HS-5 (cell line): Measurements from ENCODE around the gene HSPA12A.
A peak's percentile ranks its signal among the peaks of the same experiment; 100 is the strongest.

Experiments used
- DNase-seq: peaks from one replicate; pipeline ENCODE4 v3.0.0-alpha.2; 2012; ENCODE audit warnings: low read depth

The HSPA12A gene, protein sequence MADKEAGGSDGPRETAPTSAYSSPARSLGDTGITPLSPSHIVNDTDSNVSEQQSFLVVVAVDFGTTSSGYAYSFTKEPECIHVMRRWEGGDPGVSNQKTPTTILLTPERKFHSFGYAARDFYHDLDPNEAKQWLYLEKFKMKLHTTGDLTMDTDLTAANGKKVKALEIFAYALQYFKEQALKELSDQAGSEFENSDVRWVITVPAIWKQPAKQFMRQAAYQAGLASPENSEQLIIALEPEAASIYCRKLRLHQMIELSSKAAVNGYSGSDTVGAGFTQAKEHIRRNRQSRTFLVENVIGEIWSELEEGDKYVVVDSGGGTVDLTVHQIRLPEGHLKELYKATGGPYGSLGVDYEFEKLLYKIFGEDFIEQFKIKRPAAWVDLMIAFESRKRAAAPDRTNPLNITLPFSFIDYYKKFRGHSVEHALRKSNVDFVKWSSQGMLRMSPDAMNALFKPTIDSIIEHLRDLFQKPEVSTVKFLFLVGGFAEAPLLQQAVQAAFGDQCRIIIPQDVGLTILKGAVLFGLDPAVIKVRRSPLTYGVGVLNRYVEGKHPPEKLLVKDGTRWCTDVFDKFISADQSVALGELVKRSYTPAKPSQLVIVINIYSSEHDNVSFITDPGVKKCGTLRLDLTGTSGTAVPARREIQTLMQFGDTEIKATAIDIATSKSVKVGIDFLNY

DNA sequence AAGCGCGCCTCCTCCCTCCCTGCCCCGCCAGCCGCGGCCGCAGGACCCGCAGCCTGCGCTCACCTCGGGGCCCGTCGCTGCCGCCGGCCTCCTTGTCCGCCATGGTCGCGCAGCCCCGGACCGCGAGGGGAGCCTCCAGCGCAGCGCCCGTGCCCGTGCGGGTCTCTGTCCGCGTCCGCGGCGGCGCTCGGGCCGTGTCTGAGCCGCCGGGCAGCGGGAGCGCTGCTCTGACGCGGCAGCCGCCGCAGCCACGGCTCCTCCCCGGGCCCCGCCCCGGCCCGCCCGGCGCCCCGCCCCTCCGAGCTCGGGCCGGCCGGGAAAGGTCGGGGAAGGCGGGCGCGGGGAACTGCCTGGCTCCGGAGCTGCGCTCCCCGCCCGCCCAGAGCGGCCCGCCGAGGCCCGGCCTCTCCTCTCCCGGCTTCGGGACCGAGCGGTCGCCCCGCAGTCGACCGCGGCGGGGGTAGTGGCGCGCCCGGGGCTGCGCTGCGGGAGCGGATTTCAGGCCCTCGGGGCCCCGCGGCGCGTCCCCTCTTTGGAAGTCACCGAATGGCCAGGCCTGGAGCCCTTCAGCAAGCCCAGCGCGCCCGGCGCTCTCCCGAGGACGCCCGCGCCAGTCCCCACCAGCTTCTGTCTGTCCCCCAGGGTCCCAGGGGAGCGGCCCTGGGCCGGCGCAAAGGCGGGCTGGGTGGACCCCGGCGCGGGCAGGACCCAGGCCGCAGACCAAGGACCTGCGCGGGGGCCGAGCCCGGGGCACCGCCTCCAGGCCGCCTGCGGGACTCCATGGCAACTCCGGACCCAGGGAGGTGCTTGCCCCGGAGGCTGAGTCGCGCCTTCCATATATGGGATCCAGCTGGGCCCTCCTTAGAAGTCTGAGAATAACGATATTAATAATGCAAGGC lies at the start of gene HSPA12A:
Gene HSPA12A (minus strand): TSS at position 200 of the 899 bp plus-strand sequence. CDS start 97 bp downstream, at position 103.
- DNase-seq = peak; percentile 56

DNA sequence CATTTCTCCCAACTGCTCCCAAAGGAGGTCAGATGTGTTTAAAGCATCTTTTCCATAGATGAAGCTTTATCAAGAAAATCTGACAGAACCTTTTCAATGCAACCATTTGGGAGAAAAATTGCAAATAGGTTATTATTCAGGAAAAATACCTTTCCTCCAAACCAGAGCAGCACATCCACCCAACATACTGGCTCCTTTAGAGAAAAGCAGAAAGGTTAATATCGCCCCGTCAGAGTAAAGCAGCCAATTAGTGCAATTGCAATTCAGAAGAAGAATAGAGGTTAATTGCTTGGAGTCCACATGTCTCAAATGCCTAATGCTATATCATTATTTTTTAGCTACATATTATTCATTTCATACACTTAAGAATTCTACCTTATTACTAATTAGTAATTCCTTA lies 48.9 kb upstream of the HSPA12A start:
- DNase-seq = no peak

DNA sequence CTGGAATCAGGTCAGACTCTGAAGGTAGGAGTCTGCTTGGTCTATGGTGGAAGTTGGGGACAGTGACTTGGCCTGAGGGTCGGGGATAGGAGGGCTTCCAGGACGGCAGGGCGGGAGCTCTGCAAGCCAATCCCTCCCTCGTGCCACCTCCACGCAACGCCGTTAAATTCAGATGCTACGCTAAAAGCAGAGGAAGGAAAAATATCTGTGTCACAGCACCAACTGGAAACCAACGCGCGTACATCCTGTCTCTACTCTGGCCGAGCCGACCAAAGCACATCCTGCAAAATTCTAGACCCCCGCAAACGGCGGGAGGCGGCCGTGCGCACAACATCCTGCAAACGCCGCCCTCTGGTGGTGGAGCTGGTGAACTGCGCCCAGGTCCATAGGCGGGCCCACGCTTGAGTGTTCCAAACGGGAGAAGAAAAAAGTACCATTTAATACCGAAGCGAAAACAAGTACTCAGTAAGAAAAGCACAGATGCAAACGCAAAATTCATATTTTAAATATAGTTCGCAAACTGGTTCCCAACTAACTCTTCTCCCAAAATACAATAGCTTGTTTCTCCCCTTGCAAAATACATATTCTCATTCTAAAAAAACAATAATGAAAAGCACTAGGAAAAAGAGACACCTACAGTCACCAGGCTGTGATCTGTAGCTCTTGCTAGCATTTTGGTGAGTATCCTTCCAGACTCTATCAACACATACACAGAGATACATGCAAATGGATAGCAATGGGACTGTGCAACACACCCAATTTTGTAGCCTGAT lies 45.7 kb upstream of the HSPA12A start:
- DNase-seq = peak; percentile 28

DNA sequence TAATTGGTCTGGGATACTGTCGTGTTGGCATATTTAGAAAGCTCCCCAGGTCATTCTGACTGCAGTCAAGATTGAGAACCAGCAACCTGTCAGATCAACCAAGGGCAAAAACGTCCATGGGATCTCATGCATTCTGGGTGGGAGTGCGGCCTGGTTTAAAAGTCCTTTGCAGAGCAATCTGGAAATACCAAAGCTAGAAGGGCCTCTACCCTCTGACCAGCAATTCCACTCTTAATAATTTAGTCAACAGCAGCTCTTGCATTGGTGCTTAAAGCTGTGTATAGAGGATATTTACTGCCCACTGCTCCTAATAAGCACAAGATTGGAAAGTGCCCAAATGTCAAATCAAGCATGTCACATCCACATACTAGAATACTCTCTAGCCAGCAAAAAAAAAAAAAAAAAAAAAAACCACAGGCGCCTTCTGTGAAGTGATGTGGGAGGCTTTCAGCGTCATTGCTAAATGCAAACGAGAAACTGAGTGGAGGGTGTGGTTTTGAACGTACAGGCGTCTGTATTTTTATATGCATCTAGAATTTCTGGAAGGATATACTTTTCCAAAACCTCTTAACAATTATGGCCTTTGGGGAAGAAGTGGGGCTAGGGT lies 44.8 kb upstream of the HSPA12A start:
- no peak for DNase-seq

DNA sequence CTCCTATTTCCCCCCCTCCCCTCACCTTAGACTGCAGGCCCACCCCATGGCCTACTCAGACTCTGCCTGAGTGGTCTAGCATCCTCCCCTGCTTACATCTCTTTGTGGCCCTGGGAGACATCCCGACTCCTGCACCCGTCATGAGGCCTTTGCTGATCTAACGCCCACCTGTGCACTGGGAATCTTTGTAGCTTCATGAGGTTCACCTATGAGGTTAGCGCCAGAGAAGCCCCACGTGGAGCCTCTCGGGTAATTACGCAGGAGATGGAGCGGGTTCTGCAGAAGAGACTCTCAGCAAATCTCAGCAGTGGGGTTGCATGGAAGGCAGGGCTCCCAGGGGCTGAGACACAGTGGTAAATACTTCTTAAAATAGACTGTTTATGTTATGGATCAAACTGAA lies 43.5 kb upstream of the HSPA12A start:
- DNase-seq = no peak

DNA sequence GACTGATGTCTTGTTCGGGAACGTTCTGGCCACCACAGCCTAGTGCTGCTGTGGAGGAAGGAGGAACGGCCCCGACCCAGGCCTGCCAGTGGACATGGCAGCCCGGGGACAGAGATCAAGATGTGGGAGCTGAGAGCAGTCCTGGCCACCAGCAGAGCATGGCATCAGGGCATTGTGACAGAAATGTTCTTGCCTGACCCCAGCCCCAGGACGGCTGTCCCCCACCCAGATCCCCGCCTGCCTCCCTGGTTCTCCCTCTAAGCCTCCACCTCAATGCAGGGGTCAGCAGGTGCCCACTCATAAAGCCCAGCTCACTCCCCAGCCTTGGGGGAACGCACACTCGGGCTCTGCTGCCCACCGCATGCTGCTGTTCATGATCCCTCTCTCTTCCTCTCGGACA lies 42.9 kb upstream of the HSPA12A start:
- no peak for DNase-seq

DNA sequence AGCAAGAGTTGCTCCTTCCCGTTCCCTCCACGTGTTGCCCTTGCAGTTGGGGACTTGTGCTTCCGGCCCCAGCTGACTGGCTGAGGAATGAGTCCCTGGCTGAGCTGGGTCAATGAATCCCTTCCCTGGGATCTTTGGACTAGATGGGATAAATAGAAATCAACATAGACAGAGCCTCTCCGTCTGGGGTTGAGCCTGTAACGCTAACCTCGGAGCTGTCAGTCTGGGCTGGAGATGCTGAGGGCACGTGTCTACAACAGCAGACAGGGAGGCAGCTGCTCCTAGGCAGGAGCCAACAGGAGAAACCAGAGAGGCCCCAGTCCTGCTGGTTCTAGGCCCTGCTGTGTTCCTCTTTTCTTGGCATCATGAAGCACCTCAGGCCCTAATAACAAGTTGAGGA lies 42.3 kb upstream of the HSPA12A start:
- no peak for DNase-seq

DNA sequence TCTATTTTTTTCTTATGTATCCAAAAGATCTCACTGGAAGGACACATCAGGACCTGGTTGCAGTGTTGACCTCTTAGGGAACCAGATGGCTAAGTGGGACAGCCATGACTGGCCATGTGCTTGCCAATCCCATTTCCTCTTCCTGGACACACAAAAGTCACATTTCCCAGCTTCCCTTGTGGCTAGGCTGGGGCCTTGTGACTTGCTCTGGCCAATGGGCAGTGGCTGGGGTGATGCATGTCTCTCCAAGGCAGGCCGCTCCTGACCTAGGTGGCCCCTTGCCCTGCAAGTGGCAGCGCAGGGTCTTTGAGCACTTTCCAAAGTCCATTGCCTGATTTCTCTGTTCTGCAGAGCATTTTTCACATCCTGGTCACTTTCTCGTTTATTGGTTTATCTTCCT lies 41.7 kb upstream of the HSPA12A start:
- no peak for DNase-seq

DNA sequence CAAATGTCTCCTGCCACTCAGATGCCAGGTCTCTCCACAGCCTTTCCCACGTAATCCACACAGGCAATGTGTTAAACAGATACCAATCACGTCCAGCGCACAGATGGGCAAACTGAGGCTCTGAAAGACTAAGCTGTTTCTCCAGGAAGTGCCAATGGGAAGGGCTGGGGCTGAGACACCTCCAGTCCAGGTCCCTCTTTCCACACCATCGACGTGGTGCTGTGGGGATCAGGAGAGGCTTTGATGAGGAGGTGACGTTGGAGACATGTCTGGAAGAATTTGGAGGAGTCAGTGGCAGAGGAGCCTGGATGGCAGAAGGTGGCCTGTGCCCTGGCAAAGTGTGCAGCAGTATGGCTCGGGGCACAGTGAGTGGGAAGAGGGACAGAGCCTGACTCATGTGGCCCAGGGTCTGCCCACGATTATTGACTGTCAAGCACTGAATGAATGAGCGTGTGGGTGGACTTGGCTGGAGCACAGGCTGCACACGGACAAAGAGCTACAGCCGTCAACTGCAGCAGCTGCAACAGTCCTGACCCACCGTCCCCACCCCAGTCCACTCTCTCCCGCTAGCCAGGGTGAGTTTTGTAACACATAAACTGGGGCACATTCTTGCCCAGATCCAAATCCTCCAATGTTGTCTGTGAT lies 40.8 kb upstream of the HSPA12A start:
- no peak for DNase-seq

DNA sequence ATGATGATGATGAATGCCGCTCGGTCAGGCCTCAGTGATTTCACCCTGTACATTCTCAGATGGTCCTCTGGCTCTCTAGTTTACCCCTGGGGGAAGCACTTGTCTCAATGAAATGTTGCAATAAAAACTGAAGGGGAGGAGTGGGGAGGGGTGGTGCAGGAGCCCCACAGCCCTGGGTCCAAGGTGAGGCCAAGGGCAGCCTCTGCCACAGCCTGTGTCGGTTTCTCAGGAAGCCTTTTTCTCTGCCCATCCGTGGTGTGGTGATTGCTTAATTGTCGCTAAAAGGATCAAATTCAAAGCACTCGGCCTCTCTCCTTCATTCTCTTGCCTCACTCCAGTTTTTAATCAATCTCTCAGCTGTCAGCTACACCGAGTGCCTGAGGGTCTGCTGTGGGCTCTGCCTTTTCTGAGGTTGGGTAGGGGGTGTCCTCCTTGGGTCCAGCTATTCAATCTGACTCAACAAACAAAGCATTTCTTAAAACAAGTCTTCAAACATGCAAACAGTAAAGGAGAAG lies 39.1 kb upstream of the HSPA12A start:
- no peak for DNase-seq

DNA sequence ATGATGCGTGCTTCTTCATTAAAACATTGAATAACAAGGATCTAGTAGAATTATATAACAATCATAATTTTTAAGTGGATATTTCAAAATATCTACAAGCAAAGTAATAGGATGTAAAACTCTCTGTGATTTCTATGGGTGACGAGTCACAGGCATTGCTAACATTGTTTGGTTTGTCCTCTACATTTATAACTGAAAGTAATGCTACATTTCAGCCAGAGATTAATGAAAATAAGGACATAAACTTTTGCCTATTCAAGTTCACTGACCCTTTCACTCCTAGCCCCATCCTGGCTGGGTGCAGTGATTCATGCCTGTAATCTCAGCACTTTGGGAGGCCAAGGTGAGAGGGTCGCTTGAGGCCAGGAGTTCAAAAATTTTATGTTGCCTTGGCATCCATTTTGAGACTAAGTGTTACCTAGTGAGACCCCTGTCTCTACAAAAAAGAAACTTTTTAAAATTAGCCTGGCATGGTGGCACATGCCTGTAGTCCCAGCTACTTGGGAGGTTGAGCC lies 38.4 kb upstream of the HSPA12A start:
- DNase-seq = no peak

DNA sequence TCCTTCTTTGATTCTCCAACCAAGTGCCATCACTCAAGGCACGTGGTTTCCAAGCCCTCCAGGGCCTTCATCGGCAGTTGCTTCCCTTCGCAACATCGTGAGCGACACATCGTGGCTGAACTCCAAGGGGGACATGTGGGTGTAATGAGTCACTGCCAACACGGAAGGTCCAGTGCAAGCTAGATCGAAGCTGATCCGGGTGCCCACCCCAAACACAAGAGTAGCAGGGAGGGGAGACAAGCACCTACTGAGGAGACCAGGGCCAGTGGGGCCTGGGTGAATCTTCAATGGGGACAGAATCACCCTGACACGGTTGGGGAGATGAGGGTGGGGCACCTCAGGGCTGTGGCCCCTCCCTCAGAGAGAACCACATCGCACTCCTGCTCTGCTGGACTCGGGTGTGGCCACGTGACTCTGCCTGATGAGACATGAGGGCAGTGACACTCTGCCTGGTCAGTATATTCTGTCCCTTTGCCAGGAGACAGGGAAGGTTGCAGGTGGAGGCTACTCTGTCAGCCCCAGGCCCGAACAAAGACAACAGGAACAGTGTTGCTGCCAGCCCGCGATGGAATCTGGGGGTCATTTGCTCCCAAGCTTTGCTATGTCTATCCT lies 36.8 kb upstream of the HSPA12A start:
- DNase-seq = no peak

DNA sequence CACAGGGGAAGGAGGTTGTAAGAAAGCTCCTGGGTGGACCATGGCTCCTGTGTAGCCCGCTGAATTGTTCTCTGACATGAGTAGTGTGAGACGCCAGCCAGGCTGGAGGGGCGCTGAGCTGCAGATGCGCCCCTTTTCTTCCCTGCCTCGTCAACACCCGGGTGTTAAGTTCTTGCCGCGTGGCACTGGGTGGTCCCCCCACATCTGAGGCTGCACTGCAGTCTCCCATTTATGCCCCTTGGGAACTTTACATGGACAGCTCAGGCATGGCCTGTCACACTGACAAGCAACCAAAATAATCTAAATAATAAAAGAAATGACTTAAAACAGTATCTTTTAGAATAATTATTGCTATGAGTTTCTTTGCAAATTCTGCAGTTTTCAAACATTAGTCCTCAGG lies 34.6 kb upstream of the HSPA12A start:
- DNase-seq = no peak

DNA sequence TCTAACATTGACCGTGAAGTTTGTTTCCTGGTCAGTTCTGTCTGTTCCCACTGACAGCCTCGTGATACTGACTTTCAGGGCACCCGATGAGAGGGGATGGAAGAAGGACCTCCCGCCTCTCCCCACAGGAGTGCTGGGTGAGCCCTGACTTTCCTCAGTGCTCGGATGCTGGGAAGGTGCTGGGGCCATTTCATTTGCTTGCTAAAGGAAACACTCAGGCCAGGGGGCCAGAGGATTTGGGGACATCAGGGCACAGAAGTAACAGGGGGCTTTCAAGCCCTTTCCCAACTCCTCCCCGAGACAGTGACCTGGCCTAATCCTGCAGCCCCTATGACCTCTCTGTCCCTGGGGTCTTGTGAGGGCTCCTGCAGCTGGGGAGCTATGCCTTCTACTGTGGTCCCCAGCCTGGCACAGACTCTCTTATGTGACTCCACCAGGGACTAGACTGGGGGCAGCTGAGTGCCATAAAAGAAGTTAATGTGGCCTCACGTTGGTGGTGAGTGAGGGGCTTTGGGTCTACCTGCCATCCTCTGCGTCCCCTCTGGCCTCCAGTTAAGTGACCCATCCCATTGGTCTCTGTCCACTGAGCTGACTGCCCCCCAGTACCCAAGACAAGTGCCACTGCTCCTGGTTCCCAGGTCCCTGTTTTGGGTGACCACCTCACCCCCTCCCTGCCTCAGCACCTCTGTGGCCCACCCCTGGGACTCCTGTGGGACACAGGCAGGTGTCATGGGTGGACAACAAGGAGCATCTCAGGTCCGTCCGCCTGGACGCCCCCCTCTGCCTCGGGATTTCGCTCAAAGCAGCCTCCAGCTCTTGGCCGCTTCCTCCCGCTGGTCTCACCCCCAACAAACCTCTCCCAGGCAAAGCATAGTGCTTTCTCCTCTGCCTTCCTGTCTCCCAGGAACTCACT lies 33.4 kb upstream of the HSPA12A start:
- DNase-seq = no peak

DNA sequence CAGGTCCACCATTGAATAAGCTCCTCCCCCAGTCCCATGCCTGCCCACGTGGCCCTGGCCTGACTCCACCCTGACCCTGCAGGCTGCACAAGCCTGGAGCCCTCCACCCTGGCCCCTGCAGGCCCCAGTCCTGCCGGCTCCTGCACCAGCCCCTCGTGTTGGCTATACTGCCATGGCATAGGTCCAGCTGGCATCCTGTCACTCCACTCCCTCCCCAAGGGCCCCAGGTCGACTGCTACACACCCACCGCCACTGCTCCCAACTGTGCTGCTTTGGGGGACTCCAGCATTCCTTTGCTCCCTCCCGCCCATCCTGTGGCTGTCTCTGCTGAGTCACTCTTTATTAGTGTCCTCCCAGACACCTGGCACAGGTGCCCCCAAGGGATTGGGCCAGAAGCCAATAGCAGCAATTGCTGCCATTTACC lies 32.4 kb upstream of the HSPA12A start:
- no peak for DNase-seq

DNA sequence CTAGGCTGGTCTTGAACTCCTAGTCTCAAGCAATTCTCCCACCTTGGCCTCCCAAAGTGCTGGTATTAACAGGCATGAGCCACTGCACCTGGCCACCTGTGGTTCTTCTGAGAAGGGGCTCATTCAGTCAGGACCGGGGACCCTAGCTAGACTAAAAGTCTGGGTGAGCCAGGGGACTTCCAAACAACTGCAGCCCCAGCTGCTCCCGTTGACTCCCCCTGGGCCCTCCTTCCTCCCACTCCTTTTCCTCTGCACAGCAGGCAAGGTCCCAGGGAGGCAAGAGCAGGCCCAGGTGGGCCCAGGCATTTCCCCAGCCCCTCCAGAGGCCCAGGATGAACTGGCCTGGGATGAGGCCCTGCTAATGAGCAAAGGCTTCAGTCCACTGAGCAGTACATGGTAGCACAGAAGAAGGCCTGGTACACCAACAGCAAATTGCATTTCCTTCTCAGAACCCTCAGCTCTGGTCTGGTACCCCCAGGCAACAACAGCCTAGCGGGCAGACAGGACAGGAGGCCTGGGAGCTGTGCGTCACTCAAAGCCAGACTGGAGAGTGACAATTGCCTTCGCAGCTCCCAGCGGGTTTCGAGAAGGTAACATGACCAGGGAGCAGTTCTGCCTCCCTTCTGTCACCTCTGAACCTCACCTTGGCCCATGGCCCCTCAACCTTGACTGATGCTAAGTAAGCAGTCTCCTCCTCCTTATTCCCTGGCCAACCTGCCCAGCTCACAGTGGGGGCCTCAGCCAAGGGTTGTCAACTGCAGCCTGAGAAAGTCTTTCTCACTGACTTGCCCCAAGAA lies 30.7 kb upstream of the HSPA12A start:
- DNase-seq = no peak

DNA sequence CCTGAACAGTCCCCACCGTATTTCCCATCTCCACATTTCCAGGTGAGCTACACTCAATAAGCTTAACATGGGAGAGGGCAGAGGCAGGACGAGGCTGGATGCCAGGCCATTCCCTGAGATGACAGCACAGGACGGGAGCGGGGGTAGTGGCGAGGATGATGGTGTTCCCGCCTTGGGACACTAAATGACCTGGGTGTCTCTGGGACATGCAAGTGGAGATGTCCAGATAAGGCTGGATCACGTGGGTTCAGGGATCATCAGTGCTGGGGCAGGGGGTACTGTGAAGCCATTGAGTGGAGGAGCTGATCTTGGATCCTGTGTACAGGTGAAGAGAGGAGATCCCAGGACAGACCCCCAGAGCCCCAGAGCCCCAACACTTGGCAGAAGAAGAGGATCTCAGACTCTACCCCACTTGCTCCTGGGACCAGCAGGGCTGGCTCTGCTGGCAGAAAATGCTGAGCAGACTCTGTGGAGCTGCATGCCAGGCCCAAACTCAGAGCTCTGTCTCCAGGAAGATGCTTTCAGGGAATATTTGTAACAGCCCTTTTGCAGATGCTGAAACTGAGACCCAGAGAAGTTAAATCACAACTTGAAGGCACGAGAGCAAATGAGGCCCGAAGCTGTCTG lies 29.7 kb upstream of the HSPA12A start:
- no peak for DNase-seq
